A549 (cell line): ENCODE measurements around the gene FBXO24. TPM values are rescaled to one million over a fixed set of nuclear protein-coding genes. Genes with fewer than 3 reads are reported as not detected.

Experiments used
- ATAC-seq, 2 experiments: fragments of 200-7000 bp in 1 of 2; fragments of >200 bp in 1 of 2; cut with Nextera tagmentation in 1 of 2; cut with Tn5 transposase in 1 of 2; 3 replicates each; pipeline versions ENCODE4 v1.8.0 to v1.9.1; 2018 to 2020; ENCODE audit warnings: mild to moderate bottlenecking in 1 of 2, moderate library complexity in 1 of 2
- CTCF ChIA-PET: fragments of 300-600 bp; sonication (Branson Sonifier 250); formaldehyde crosslinking; extraction: SDS; loops from one replicate; lab custom pipeline; 2021; ENCODE audit warnings: antibody characterized with exemption, inconsistent platforms; lab: Yijun Ruan, JAX
- POLR2A ChIA-PET: fragments of 350-600 bp; formaldehyde crosslinking; extraction: SDS; loops from one replicate; lab custom pipeline; 2021; ENCODE audit warnings: antibody characterized with exemption, inconsistent platforms; lab: Yijun Ruan, JAX
- DNase-seq, 2 experiments: peaks; one replicate each; pipeline versions ENCODE4 v3.0.0 to v3.0.0-alpha.2; 2011 to 2016; ENCODE audit warnings: low read depth in 1 of 2, low spot score in 1 of 2
- FAIRE-seq: peaks from 2 replicates; lab custom pipeline; 2011; peaks lifted over from hg19 to GRCh38; lab: Jason Lieb, UNC
- H3K27ac ChIP-seq, 2 experiments: fragments of >200 bp; sonication (Bioruptor Twin); formaldehyde crosslinking; 3 replicates each; pipeline ENCODE4 v1.5.1; 2016 to 2017
- H3K4me1 ChIP-seq: fragments of >200 bp; sonication (Bioruptor Twin); formaldehyde crosslinking; 3 replicates; pipeline ENCODE4 v1.6.1; 2016
- H3K4me2 ChIP-seq: fragments of >200 bp; sonication (Bioruptor Twin); formaldehyde crosslinking; 3 replicates; pipeline ENCODE4 v1.6.1; 2016
- H3K4me3 ChIP-seq: fragments of >200 bp; sonication (Bioruptor Twin); formaldehyde crosslinking; 3 replicates; pipeline ENCODE4 v1.5.1; 2016
- H3K9me3 ChIP-seq: fragments of >200 bp; sonication (Bioruptor Twin); formaldehyde crosslinking; 3 replicates; pipeline ENCODE4 v1.6.1; 2016
- ATOH8 ChIP-seq: fragments of 250-450 bp; sonication (Bioruptor Pico); IDR thresholded peaks from 2 replicates; pipeline ENCODE4 v1.5.0; 2020; ENCODE audit warnings: low read depth, mild to moderate bottlenecking, moderate library complexity
- BCL3 ChIP-seq: fragments of >200 bp; sonication (Bioruptor Twin); formaldehyde crosslinking; IDR thresholded peaks from 3 replicates; pipeline ENCODE4 v1.6.1; 2016
- BHLHE40 ChIP-seq: IDR thresholded peaks from 2 replicates; pipeline ENCODE4 v1.6.1; 2012; ENCODE audit warnings: low read depth, low read length, inconsistent platforms
- CBX8 ChIP-seq: fragments of 200-600 bp; sonication (generic); IDR thresholded peaks from 2 replicates; pipeline ENCODE4 v1.6.1; 2016
- CHD2 ChIP-seq: fragments of 150-350 bp; IDR thresholded peaks from 2 replicates; pipeline ENCODE4 v1.6.1; 2014; ENCODE audit warnings: low read length; ENCODE audit not compliant: partially characterized antibody
- EHF ChIP-seq: fragments of 250-450 bp; sonication (Bioruptor Pico); IDR thresholded peaks from 2 replicates; pipeline ENCODE4 v1.5.0; 2020; ENCODE audit warnings: mild to moderate bottlenecking
- EP300 ChIP-seq, 2 experiments: fragments of >200 bp; sonication (Bioruptor Twin); formaldehyde crosslinking; IDR thresholded peaks; 2 replicates in 1 of 2; 3 replicates in 1 of 2; pipeline ENCODE4 v1.6.1; 2016 to 2017
- FOSB ChIP-seq: fragments of 250-450 bp; sonication (Bioruptor Pico); IDR thresholded peaks from 2 replicates; pipeline ENCODE4 v1.5.0; 2020; ENCODE audit warnings: mild to moderate bottlenecking, moderate library complexity
- FOXS1 ChIP-seq: fragments of 250-450 bp; sonication (Bioruptor Pico); IDR thresholded peaks from 2 replicates; pipeline ENCODE4 v1.5.0; 2020; ENCODE audit warnings: mild to moderate bottlenecking, moderate library complexity
- HES2 ChIP-seq: fragments of >200 bp; sonication (Bioruptor Twin); formaldehyde crosslinking; IDR thresholded peaks from 2 replicates; pipeline ENCODE4 v1.6.1; 2016
- HEYL ChIP-seq: fragments of 250-450 bp; sonication (Bioruptor Pico); IDR thresholded peaks from 2 replicates; pipeline ENCODE4 v1.8.0; 2021; ENCODE audit warnings: mild to moderate bottlenecking, moderate library complexity
- HMGXB4 ChIP-seq: fragments of 250-450 bp; sonication (Bioruptor Pico); IDR thresholded peaks from 2 replicates; pipeline ENCODE4 v1.5.0; 2021; ENCODE audit warnings: mild to moderate bottlenecking, moderate library complexity, borderline replicate concordance
- HOXB5 ChIP-seq: fragments of 250-450 bp; sonication (Bioruptor Pico); IDR thresholded peaks from 2 replicates; pipeline ENCODE4 v1.5.0; 2020; ENCODE audit warnings: mild to moderate bottlenecking, moderate library complexity
- JUN ChIP-seq, 2 experiments: fragments of >200 bp; sonication (Bioruptor Twin); formaldehyde crosslinking; IDR thresholded peaks; 2 replicates in 1 of 2; 3 replicates in 1 of 2; pipeline ENCODE4 v1.6.1; 2016 to 2017
- KDM1A ChIP-seq: fragments of 200-600 bp; sonication (generic); IDR thresholded peaks from 2 replicates; pipeline ENCODE4 v1.6.1; 2016; ENCODE audit warnings: low read depth, mild to moderate bottlenecking
- KDM5A ChIP-seq: fragments of 200-600 bp; sonication (generic); IDR thresholded peaks from 2 replicates; pipeline ENCODE4 v1.6.1; 2016; ENCODE audit warnings: antibody characterized with exemption, mild to moderate bottlenecking
- NFE2L2 ChIP-seq: fragments of 150-350 bp; conservative IDR thresholded peaks from 2 replicates; pipeline ENCODE4 v1.6.1; 2014; ENCODE audit warnings: low read length
- NPAS2 ChIP-seq: fragments of 250-450 bp; sonication (Bioruptor Pico); IDR thresholded peaks from 2 replicates; pipeline ENCODE4 v1.8.0; 2022; ENCODE audit warnings: mild to moderate bottlenecking, moderate library complexity, borderline replicate concordance
- PBX3 ChIP-seq: IDR thresholded peaks from 2 replicates; pipeline ENCODE4 v1.6.1; 2012
- PHF8 ChIP-seq: fragments of 200-600 bp; sonication (generic); IDR thresholded peaks from 2 replicates; pipeline ENCODE4 v1.6.1; 2016; ENCODE audit warnings: low read depth, mild to moderate bottlenecking, antibody characterized with exemption, moderate library complexity, borderline replicate concordance
- POLR2AphosphoS2 ChIP-seq: conservative IDR thresholded peaks from 2 replicates; pipeline ENCODE4 v1.6.1; 2012; ENCODE audit warnings: low read length, improper control_type of control experiment, inconsistent platforms
- TFCP2L1 ChIP-seq: fragments of 250-450 bp; sonication (Bioruptor Pico); IDR thresholded peaks from 2 replicates; pipeline ENCODE4 v1.5.0; 2021; ENCODE audit warnings: mild to moderate bottlenecking
- ZC3H11A ChIP-seq: fragments of 450-650 bp; IDR thresholded peaks from 2 replicates; pipeline ENCODE4 v1.6.1; 2014; ENCODE audit warnings: antibody characterized with exemption, mild to moderate bottlenecking
- ZFP36 ChIP-seq: fragments of 450-650 bp; IDR thresholded peaks from 2 replicates; pipeline ENCODE4 v1.6.1; 2014; ENCODE audit warnings: borderline replicate concordance; ENCODE audit not compliant: partially characterized antibody
- ZSCAN20 ChIP-seq: fragments of 250-450 bp; sonication (Bioruptor Pico); IDR thresholded peaks from 2 replicates; pipeline ENCODE4 v1.8.0; 2022; ENCODE audit warnings: mild to moderate bottlenecking, moderate library complexity
- WGBS: methylation state at CpG from one replicate; pipeline ENCODE4 v1.1.6; 2017; ENCODE audit errors: missing lambda C conversion rate; 5-methylcytosine and 5-hydroxymethylcytosine counted together
- polyA plus RNA-seq, 4 experiments: library from polyadenylated mRNA; depleted of rRNA in 3 of 4; stranded (reverse); fragments of >200 nt; fragmentation: RNase III in 1 of 4; extraction: RNeasy Plus Mini Kit Qiagen cat#74134 plus additional on column Dnase treatment in 1 of 4; gene quantifications; 2 replicates in 3 of 4; 3 replicates in 1 of 4; pipeline ENCODE4 v1.2.3, GENCODE V29; 2011 to 2017

Gene FBXO24
- polyA plus RNA-seq, 2 of the 4 experiments (the other 2 are of a cell fraction): 0.19 to 0.52 TPM

GRCh38 chr7:100606313-100606712 lies 20.2 kb downstream of the FBXO24 start:
- DNase-seq (no peak), ATAC-seq (no peak), FAIRE-seq (no peak)
- peak overlapping the region; percentile 100; the same call in 2 of the 3 replicates for H3K4me2 ChIP-seq
- H3K27ac ChIP-seq: no peak overlapping the region; a peak in 1 of 6 replicates
- no peaks in the 10 kb centered on the region for H3K9me3 ChIP-seq
- CTCF ChIA-PET: interaction anchor here (1.0 to 4.8 kb wide), 10 partner anchors 11 to 141 kb away, joined by 3 to 32 read pairs (median 7); partner anchors contain the start of genes FBXO24, GIGYF1 and LRCH4
- H3K4me3 ChIP-seq: no peak overlapping the region
- 0 out of 3 replicates have a peak, but pooled peaks cover 8% of the 10 kb centered on the region for H3K4me1 ChIP-seq
- TF ChIP-seq KDM5A: no peak
- TF ChIP-seq KDM1A: no peak
- no peak for TF ChIP-seq ATOH8 (CRISPR knock-in tag)
- TF ChIP-seq HEYL (CRISPR knock-in tag): no peak
- no peak for TF ChIP-seq BCL3
- no peak for TF ChIP-seq BHLHE40
- no peak for TF ChIP-seq ZFP36
- TF ChIP-seq EHF (CRISPR knock-in tag): no peak
- no peak for TF ChIP-seq JUN (IDR thresholded peaks at IDR 0.05)
- TF ChIP-seq HES2: no peak
- no peak for TF ChIP-seq FOXS1 (CRISPR knock-in tag)
- TF ChIP-seq POLR2AphosphoS2: no peak
- no peak for TF ChIP-seq PHF8
- POLR2A ChIA-PET: interaction anchor here (1.6 kb wide), 1 partner anchor 20 kb away, joined by 7 read pairs; the partner anchor contains the start of genes FBXO24 and LRCH4
- 93% methylated on average over 12 of the region's 12 CpGs for WGBS

- POLR2A ChIA-PET: no interaction called here
- Histone ChIP-seq H3K4me1 (0 out of 3 replicates have a peak, but pooled peaks cover 8% of the 10 kb centered on the region), H3K27ac (no peak overlapping the region), H3K4me3 (no peak overlapping the region), H3K4me2 (no peak overlapping the region), H3K9me3 (no peaks in the 10 kb centered on the region)
- CTCF ChIA-PET: interaction anchor here (0.5 to 4.8 kb wide), 10 partner anchors 16 to 245 kb away, joined by 3 to 32 read pairs (median 4); partner anchors contain the start of genes GIGYF1 and SLC12A9
- WGBS: 72% methylated on average over 8 of the region's 8 CpGs
- ATAC-seq (no peak), DNase-seq (no peak), FAIRE-seq (no peak)
- TF ChIP-seq PHF8 (no peak), FOSB (CRISPR knock-in tag) (no peak), KDM1A (no peak), CBX8 (no peak), HMGXB4 (no peak), ZC3H11A (no peak), NFE2L2 (no peak), CHD2 (no peak), EP300 (IDR thresholded peaks at IDR 0.05) (no peak), HEYL (CRISPR knock-in tag) (no peak), HES2 (no peak), NPAS2 (CRISPR knock-in tag) (no peak), TFCP2L1 (no peak), PBX3 (no peak), BHLHE40 (no peak), ZSCAN20 (no peak), FOXS1 (CRISPR knock-in tag) (no peak), HOXB5 (CRISPR knock-in tag) (no peak), ZFP36 (no peak)
These were observed 21.0 kb downstream of the FBXO24 start for GRCh38 chr7:100607111-100607510.
